ENCODE measurements around the gene SPTBN5.
A peak's percentile ranks its signal among the peaks of the same experiment; 100 is the strongest.

Gene SPTBN5

DNA sequence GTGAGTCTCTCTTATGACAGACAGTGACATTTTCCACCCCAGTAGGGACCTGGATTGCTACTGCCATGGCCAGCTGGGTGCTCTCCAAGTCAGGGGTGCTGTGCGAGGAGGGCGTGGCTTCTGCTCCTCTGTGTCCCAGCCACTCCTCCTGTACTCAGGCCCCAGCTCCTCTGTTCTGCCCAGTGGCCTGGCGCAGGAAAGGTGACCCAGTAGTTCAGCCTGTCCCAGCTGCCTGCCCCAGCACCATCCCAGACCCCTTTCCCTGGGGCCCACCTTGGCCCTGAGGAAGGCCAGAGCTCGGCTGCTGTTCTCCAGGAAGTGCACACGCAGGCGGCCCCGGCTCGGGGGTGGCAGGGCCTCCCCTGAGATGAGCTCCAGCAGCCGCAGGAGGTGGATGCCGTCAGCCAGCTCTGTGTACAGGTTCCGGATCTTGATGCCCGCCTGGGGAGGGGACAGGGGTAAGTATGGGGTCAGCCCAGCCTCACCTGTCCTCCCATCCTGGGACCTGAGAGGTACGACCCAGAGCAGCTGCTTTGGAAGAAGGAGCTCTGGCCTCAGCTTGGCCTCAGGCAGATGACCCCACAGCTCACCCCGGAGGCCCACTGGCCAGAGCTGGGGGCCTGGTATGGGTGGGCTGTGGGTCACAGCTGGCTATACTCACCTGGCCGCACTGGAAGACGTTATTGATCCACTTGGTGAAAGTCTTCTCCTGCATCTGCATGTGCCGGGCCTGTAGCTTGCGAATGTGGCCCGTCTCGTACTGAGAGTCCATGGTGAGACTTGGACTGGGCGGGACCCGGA is 1.0 kb downstream of the SPTBN5 start:
- DNase-seq (ENCODE audit: low read depth in 2 of 2), result peak in 1 of 2 donors; percentile 17
- TF ChIP-seq, protein P1, sequence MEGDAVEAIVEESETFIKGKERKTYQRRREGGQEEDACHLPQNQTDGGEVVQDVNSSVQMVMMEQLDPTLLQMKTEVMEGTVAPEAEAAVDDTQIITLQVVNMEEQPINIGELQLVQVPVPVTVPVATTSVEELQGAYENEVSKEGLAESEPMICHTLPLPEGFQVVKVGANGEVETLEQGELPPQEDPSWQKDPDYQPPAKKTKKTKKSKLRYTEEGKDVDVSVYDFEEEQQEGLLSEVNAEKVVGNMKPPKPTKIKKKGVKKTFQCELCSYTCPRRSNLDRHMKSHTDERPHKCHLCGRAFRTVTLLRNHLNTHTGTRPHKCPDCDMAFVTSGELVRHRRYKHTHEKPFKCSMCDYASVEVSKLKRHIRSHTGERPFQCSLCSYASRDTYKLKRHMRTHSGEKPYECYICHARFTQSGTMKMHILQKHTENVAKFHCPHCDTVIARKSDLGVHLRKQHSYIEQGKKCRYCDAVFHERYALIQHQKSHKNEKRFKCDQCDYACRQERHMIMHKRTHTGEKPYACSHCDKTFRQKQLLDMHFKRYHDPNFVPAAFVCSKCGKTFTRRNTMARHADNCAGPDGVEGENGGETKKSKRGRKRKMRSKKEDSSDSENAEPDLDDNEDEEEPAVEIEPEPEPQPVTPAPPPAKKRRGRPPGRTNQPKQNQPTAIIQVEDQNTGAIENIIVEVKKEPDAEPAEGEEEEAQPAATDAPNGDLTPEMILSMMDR (IDR thresholded peaks at IDR 0.05; ENCODE audit: low read depth, low read length), result no peak

GRCh38 chr15:41891946-41892345 is 1.9 kb downstream of the SPTBN5 start:
- no peak for DNase-seq (ENCODE audit: low read depth in 2 of 2)
- H3K4me3 ChIP-seq (replicated peaks in 1 of 2; ENCODE audit: low read depth in 2 of 2, low read length in 2 of 2), result no peak overlapping the region
- TF ChIP-seq, protein P1 (IDR thresholded peaks at IDR 0.05; ENCODE audit: low read depth, low read length), result no peak

More for the DNA sequence above, 1.0 kb downstream of the SPTBN5 start:
- no peak overlapping the region for H3K4me3 ChIP-seq (replicated peaks in 1 of 2; ENCODE audit: low read depth in 2 of 2, low read length in 2 of 2)

GRCh38 chr15:41891226-41891625 is 2.6 kb downstream of the SPTBN5 start:
- H3K4me3 ChIP-seq (replicated peaks in 1 of 2; ENCODE audit: low read depth in 2 of 2, low read length in 2 of 2), result no peak overlapping the region
- TF ChIP-seq, protein P1 (IDR thresholded peaks at IDR 0.05; ENCODE audit: low read depth, low read length), result no peak
- DNase-seq (ENCODE audit: low read depth in 2 of 2), result no peak

- H3K4me3 ChIP-seq (replicated peaks in 1 of 2; ENCODE audit: low read depth in 2 of 2, low read length in 2 of 2), result no peak overlapping the region
- TF ChIP-seq, protein P1 (IDR thresholded peaks at IDR 0.05; ENCODE audit: low read depth, low read length), result no peak
- no peak for DNase-seq (ENCODE audit: low read depth in 2 of 2)
Observed at GRCh38 chr15:41890050-41890690, 3.7 kb downstream of the SPTBN5 start.

GRCh38 chr15:41888662-41889253 is 5.1 kb downstream of the SPTBN5 start:
- DNase-seq (ENCODE audit: low read depth in 2 of 2), result no peak
- H3K4me3 ChIP-seq (replicated peaks in 1 of 2; ENCODE audit: low read depth in 2 of 2, low read length in 2 of 2), result no peak overlapping the region
- TF ChIP-seq, protein P1 (IDR thresholded peaks at IDR 0.05; ENCODE audit: low read depth, low read length), result no peak

- no peak for DNase-seq (ENCODE audit: low read depth in 2 of 2)
- TF ChIP-seq, protein P1 (IDR thresholded peaks at IDR 0.05; ENCODE audit: low read depth, low read length), result no peak
- H3K4me3 ChIP-seq (replicated peaks in 1 of 2; ENCODE audit: low read depth in 2 of 2, low read length in 2 of 2), result no peak overlapping the region
Observed at GRCh38 chr15:41887893-41888292, 6.0 kb downstream of the SPTBN5 start.
